Liver (tissue), 9 donors: Measurements from ENCODE around the gene PAN3. TPM values are rescaled to one million over a fixed set of nuclear protein-coding genes. Genes with fewer than 3 reads are reported as not detected.

Experiments
- DNase-seq: peaks from one replicate; pipeline ENCODE4 v3.0.0-alpha.2; 2017; ENCODE audit warnings: low spot score
- H3K27ac ChIP-seq, 2 donors: one replicate each; pipeline ENCODE4 v1.7.0; 2013; ENCODE audit warnings: inconsistent platforms in 2 of 2, low read length in 2 of 2, control low read depth in 1 of 2, low read depth in 1 of 2, mild to moderate bottlenecking in 1 of 2
- H3K27me3 ChIP-seq, 4 donors: one replicate each; pipeline versions ENCODE4 v1.6.1 to v1.7.0; 2013; ENCODE audit warnings: low read length in 3 of 4, inconsistent platforms in 1 of 4, mild to moderate bottlenecking in 1 of 4, moderate library complexity in 1 of 4; ENCODE audit not compliant: control insufficient read depth in 4 of 4, insufficient read depth in 4 of 4
- H3K36me3 ChIP-seq, 4 donors: one replicate each; pipeline versions ENCODE4 v1.6.1 to v1.7.0; 2013; ENCODE audit warnings: low read length in 3 of 4, mild to moderate bottlenecking in 3 of 4, low read depth in 1 of 4, moderate library complexity in 1 of 4; ENCODE audit not compliant: control insufficient read depth in 4 of 4, insufficient read depth in 3 of 4
- H3K4me1 ChIP-seq, 4 donors: one replicate each; pipeline versions ENCODE4 v1.6.1 to v1.7.0; 2013; ENCODE audit warnings: low read length in 3 of 4, mild to moderate bottlenecking in 3 of 4, moderate library complexity in 1 of 4; ENCODE audit not compliant: control insufficient read depth in 4 of 4, insufficient read depth in 4 of 4
- H3K4me3 ChIP-seq, 3 donors: one replicate each; pipeline versions ENCODE4 v1.6.1 to v1.7.0; 2013; ENCODE audit warnings: low read length in 3 of 3, control low read depth in 1 of 3, low read depth in 1 of 3, mild to moderate bottlenecking in 1 of 3
- H3K9ac ChIP-seq, 2 donors: one replicate each; pipeline ENCODE4 v1.7.0; 2013; ENCODE audit warnings: low read length in 2 of 2, mild to moderate bottlenecking in 2 of 2, moderate library complexity in 2 of 2, control low read depth in 1 of 2, low read depth in 1 of 2
- H3K9me3 ChIP-seq, 4 donors: one replicate each; pipeline versions ENCODE4 v1.6.1 to v1.7.0; 2013; ENCODE audit warnings: low read length in 3 of 4; ENCODE audit not compliant: control insufficient read depth in 4 of 4
- EGR1 ChIP-seq, 2 donors: IDR thresholded peaks; 2 replicates each; pipeline ENCODE4 v1.6.1; 2016 to 2018; ENCODE audit warnings: antibody characterized with exemption in 2 of 2, low read depth in 2 of 2
- FOXA1 ChIP-seq: IDR thresholded peaks from 2 replicates; pipeline ENCODE4 v1.6.1; 2016; ENCODE audit warnings: antibody characterized with exemption
- FOXA2 ChIP-seq: IDR thresholded peaks from 2 replicates; pipeline ENCODE4 v1.6.1; 2016; ENCODE audit warnings: antibody characterized with exemption
- GABPA ChIP-seq, 2 donors: IDR thresholded peaks in 1 of 2; conservative IDR thresholded peaks in 1 of 2; 2 replicates each; pipeline ENCODE4 v1.6.1; 2016; ENCODE audit warnings: antibody characterized with exemption in 2 of 2, mild to moderate bottlenecking in 1 of 2, moderate library complexity in 1 of 2
- HNF4A ChIP-seq, 2 donors: conservative IDR thresholded peaks; 2 replicates each; pipeline ENCODE4 v1.6.1; 2016; ENCODE audit warnings: antibody characterized with exemption in 2 of 2, mild to moderate bottlenecking in 2 of 2
- HNF4G ChIP-seq: IDR thresholded peaks from 2 replicates; pipeline ENCODE4 v1.6.1; 2016; ENCODE audit warnings: antibody characterized with exemption
- JUND ChIP-seq, 2 donors: IDR thresholded peaks; 2 replicates each; pipeline ENCODE4 v1.6.1; 2016; ENCODE audit warnings: antibody characterized with exemption in 2 of 2
- NR2F2 ChIP-seq: IDR thresholded peaks from 2 replicates; pipeline ENCODE4 v1.6.1; 2016; ENCODE audit warnings: antibody characterized with exemption
- RAD21 ChIP-seq, 2 donors: IDR thresholded peaks; 2 replicates each; pipeline ENCODE4 v1.6.1; 2016; ENCODE audit warnings: antibody characterized with exemption in 2 of 2, mild to moderate bottlenecking in 2 of 2
- RXRA ChIP-seq, 2 donors: IDR thresholded peaks; 2 replicates each; pipeline ENCODE4 v1.6.1; 2017 to 2018; ENCODE audit warnings: antibody characterized with exemption in 2 of 2, mild to moderate bottlenecking in 1 of 2
- SP1 ChIP-seq: IDR thresholded peaks from 2 replicates; pipeline ENCODE4 v1.6.1; 2018; ENCODE audit warnings: antibody characterized with exemption, mild to moderate bottlenecking
- TAF1 ChIP-seq: conservative IDR thresholded peaks from 2 replicates; pipeline ENCODE4 v1.6.1; 2016; ENCODE audit warnings: antibody characterized with exemption, mild to moderate bottlenecking
- YY1 ChIP-seq: IDR thresholded peaks from 2 replicates; pipeline ENCODE4 v1.6.1; 2016; ENCODE audit warnings: antibody characterized with exemption, mild to moderate bottlenecking
- WGBS: extraction: QIAGEN DNeasy Blood & Tissue Kit; methylation state at CpG from one replicate; pipeline ENCODE4 v1.1.7; 2013; 5-methylcytosine and 5-hydroxymethylcytosine counted together
- polyA plus RNA-seq, 2 donors: library from polyadenylated mRNA; stranded (reverse) in 1 of 2; unstranded in 1 of 2; fragments of 200-250 nt in 1 of 2; fragments of >200 nt in 1 of 2; fragmentation: Nextera tagmentation in 1 of 2; extraction: Ambion mirVana in 1 of 2; gene quantifications; one replicate each; pipeline versions ENCODE4 v1.2.1 to v1.2.3, GENCODE V29; 2013 to 2015
- total RNA-seq, 2 donors: library from RNA; depleted of rRNA; stranded (reverse); fragments of >200 nt; gene quantifications; one replicate each; pipeline ENCODE4 v1.2.3, GENCODE V29; 2014
- TF ChIP-seq, protein P1 (sequence below): IDR thresholded peaks from 2 replicates; pipeline ENCODE4 v1.6.1; 2016; ENCODE audit warnings: antibody characterized with exemption, mild to moderate bottlenecking
- TF ChIP-seq, protein P2 (sequence below): IDR thresholded peaks from 2 replicates; pipeline ENCODE4 v1.6.1; 2016; ENCODE audit warnings: antibody characterized with exemption
- TF ChIP-seq, protein P3 (sequence below): IDR thresholded peaks from 2 replicates; pipeline ENCODE4 v1.6.1; 2016; ENCODE audit warnings: antibody characterized with exemption
- TF ChIP-seq, protein P4 (sequence below): IDR thresholded peaks from 2 replicates; pipeline ENCODE4 v1.6.1; 2016; ENCODE audit warnings: antibody characterized with exemption
- TF ChIP-seq, protein P5 (sequence below): fragments of 150-350 bp; IDR thresholded peaks from 2 replicates; pipeline ENCODE4 v1.5.1; 2017; ENCODE audit warnings: improper control_type of control experiment, low read depth, low read length; ENCODE audit not compliant: missing input control
- donor health status: healthy.
- donor health status: healthy.
- donor health status: healthy.
- donor health status: healthy.
- donor health status: healthy.

Gene PAN3
- total and polyA plus RNA-seq, 4 donors = 2.9 to 22.8 (median 11.6) TPM

DNA sequence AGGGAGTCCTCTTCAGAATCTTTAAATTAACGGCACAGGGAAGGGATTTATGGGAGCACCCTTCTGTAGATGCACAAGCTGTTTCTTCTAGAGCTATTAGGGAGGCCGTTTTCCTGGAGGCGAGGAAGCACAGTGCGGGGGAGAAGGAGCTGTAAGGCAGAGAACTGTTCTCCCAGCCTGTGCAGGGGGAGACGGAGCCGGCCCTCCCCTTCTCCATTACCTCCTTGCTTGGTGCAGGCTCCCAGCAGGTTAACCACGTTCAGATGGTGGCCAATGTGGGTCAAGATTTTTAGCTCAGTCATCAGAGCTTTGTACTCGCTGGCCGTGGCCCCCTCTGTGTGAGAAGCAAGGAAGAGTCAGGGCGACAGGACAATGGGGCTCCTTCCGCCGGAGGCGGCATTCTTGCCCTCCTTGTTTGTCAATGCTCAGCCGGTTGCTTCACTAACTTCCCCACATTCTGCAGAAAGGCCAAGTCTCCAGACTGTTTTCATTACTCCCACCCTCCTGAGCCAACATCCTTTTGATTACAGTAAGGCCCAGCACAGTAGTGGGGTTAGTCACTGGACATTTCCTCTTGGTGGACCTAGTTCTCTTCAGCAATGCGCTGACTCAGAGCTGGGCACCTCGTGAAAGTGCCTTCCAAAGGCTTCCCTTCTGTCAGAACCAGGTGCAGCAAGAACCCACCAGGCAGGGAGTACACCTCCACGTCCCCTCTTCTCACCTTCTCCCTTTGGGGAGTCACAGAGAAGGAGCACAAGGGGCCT lies 191.2 kb downstream of the PAN3 start:
- H3K9ac ChIP-seq = no peak overlapping the region
- H3K27me3 ChIP-seq = peaks cover 0 to 4% (median 0%) of the 10 kb centered on the region in 4 donors
- no peak overlapping the region for H3K4me3 ChIP-seq
- TF ChIP-seq NR2F2 = peak; percentile 44
- no peak for TF ChIP-seq EGR1 (IDR thresholded peaks at IDR 0.05; ENCODE audit: low read depth in 2 of 2)
- peaks cover 0 to 2% (median 0%) of the 10 kb centered on the region in 4 donors for H3K36me3 ChIP-seq
- DNase-seq = no peak
- H3K4me1 ChIP-seq = peaks cover 0 to 4% (median 0%) of the 10 kb centered on the region in 4 donors
- WGBS = 70% methylated on average over 17 of the region's 17 CpGs
- H3K27ac ChIP-seq = no peak overlapping the region
- H3K9me3 ChIP-seq = no peaks in the 10 kb centered on the region

DNA sequence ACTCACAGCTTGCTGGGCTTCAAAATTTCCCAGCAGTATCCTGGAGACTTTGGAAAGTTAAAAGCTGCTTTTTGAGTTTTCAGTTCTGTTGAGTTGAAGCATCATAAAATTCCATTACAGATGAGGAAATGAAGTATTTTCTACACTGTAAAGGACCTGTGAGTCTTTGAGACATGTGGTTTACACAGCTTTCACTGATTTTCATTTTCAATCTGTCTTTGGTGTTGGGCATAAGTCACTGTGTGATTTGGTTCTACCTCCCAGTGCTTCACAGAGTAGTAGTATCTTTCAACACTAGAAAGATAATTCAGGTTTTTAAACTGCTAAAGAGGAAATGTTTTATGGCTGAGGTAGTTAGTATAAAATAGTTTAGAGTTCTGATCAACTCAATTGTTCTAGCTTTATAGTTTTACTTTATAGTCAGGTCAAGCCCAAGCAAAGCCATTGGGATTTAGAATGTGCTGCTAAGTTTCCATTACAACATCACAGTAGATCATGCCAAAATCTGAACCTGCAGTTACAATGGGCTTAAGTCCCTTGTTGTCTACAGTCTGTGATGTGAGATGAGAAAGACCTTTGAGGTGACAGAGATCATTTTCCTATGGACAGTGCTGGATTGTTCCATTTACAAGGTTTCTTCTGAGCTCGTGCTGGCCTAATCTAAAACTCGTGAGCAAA lies 195.0 kb downstream of the PAN3 start:
- Histone ChIP-seq H3K27ac (no peak overlapping the region), H3K9ac (no peak overlapping the region), H3K9me3 (no peaks in the 10 kb centered on the region), H3K27me3 (peaks cover 0 to 4% (median 0%) of the 10 kb centered on the region in 4 donors), H3K4me3 (no peak overlapping the region), H3K36me3 (peaks cover 0 to 2% (median 0%) of the 10 kb centered on the region in 4 donors), H3K4me1 (peaks cover 0 to 8% (median 2%) of the 10 kb centered on the region in 4 donors)
- no peak for DNase-seq
- TF ChIP-seq, protein P1, sequence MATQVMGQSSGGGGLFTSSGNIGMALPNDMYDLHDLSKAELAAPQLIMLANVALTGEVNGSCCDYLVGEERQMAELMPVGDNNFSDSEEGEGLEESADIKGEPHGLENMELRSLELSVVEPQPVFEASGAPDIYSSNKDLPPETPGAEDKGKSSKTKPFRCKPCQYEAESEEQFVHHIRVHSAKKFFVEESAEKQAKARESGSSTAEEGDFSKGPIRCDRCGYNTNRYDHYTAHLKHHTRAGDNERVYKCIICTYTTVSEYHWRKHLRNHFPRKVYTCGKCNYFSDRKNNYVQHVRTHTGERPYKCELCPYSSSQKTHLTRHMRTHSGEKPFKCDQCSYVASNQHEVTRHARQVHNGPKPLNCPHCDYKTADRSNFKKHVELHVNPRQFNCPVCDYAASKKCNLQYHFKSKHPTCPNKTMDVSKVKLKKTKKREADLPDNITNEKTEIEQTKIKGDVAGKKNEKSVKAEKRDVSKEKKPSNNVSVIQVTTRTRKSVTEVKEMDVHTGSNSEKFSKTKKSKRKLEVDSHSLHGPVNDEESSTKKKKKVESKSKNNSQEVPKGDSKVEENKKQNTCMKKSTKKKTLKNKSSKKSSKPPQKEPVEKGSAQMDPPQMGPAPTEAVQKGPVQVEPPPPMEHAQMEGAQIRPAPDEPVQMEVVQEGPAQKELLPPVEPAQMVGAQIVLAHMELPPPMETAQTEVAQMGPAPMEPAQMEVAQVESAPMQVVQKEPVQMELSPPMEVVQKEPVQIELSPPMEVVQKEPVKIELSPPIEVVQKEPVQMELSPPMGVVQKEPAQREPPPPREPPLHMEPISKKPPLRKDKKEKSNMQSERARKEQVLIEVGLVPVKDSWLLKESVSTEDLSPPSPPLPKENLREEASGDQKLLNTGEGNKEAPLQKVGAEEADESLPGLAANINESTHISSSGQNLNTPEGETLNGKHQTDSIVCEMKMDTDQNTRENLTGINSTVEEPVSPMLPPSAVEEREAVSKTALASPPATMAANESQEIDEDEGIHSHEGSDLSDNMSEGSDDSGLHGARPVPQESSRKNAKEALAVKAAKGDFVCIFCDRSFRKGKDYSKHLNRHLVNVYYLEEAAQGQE = no peak
- TF ChIP-seq, protein P2, sequence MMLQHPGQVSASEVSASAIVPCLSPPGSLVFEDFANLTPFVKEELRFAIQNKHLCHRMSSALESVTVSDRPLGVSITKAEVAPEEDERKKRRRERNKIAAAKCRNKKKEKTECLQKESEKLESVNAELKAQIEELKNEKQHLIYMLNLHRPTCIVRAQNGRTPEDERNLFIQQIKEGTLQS = no peak
- TF ChIP-seq NR2F2 (no peak), YY1 (no peak), EGR1 (IDR thresholded peaks at IDR 0.05; ENCODE audit: low read depth in 2 of 2) (no peak), GABPA (IDR thresholded peaks at IDR 0.05 in 1 of 2, conservative IDR thresholded peaks at IDR 0.05 in 1 of 2) (no peak), TAF1 (no peak), FOXA1 (no peak), RAD21 (IDR thresholded peaks at IDR 0.05) (no peak), HNF4G (no peak), HNF4A (conservative IDR thresholded peaks at IDR 0.05) (no peak), SP1 (no peak), RXRA (IDR thresholded peaks at IDR 0.05) (no peak), JUND (IDR thresholded peaks at IDR 0.05) (no peak), FOXA2 (no peak)
- TF ChIP-seq, protein P3, sequence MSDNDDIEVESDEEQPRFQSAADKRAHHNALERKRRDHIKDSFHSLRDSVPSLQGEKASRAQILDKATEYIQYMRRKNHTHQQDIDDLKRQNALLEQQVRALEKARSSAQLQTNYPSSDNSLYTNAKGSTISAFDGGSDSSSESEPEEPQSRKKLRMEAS = no peak
- TF ChIP-seq, protein P4, sequence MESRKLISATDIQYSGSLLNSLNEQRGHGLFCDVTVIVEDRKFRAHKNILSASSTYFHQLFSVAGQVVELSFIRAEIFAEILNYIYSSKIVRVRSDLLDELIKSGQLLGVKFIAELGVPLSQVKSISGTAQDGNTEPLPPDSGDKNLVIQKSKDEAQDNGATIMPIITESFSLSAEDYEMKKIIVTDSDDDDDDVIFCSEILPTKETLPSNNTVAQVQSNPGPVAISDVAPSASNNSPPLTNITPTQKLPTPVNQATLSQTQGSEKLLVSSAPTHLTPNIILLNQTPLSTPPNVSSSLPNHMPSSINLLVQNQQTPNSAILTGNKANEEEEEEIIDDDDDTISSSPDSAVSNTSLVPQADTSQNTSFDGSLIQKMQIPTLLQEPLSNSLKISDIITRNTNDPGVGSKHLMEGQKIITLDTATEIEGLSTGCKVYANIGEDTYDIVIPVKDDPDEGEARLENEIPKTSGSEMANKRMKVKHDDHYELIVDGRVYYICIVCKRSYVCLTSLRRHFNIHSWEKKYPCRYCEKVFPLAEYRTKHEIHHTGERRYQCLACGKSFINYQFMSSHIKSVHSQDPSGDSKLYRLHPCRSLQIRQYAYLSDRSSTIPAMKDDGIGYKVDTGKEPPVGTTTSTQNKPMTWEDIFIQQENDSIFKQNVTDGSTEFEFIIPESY = no peak
- TF ChIP-seq, protein P5, sequence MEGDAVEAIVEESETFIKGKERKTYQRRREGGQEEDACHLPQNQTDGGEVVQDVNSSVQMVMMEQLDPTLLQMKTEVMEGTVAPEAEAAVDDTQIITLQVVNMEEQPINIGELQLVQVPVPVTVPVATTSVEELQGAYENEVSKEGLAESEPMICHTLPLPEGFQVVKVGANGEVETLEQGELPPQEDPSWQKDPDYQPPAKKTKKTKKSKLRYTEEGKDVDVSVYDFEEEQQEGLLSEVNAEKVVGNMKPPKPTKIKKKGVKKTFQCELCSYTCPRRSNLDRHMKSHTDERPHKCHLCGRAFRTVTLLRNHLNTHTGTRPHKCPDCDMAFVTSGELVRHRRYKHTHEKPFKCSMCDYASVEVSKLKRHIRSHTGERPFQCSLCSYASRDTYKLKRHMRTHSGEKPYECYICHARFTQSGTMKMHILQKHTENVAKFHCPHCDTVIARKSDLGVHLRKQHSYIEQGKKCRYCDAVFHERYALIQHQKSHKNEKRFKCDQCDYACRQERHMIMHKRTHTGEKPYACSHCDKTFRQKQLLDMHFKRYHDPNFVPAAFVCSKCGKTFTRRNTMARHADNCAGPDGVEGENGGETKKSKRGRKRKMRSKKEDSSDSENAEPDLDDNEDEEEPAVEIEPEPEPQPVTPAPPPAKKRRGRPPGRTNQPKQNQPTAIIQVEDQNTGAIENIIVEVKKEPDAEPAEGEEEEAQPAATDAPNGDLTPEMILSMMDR = no peak
- WGBS = 89% methylated on average over 2 of the region's 2 CpGs
